HG02938 (cell line): ENCODE data around the gene HYAL1.
"Not testable (repeated sequence)": the region's sequence is repeated elsewhere in the genome, so short reads cannot be mapped to it uniquely, and the experiment has no call there.

Experiments used
- ATAC-seq: cut with Tn5 transposase; IDR thresholded peaks from one replicate; pipeline ENCODE4 v1.9.1; 2021; ENCODE audit warnings: mild to moderate bottlenecking, moderate library complexity; ENCODE audit not compliant: unreplicated experiment

The HYAL1 gene

DNA sequence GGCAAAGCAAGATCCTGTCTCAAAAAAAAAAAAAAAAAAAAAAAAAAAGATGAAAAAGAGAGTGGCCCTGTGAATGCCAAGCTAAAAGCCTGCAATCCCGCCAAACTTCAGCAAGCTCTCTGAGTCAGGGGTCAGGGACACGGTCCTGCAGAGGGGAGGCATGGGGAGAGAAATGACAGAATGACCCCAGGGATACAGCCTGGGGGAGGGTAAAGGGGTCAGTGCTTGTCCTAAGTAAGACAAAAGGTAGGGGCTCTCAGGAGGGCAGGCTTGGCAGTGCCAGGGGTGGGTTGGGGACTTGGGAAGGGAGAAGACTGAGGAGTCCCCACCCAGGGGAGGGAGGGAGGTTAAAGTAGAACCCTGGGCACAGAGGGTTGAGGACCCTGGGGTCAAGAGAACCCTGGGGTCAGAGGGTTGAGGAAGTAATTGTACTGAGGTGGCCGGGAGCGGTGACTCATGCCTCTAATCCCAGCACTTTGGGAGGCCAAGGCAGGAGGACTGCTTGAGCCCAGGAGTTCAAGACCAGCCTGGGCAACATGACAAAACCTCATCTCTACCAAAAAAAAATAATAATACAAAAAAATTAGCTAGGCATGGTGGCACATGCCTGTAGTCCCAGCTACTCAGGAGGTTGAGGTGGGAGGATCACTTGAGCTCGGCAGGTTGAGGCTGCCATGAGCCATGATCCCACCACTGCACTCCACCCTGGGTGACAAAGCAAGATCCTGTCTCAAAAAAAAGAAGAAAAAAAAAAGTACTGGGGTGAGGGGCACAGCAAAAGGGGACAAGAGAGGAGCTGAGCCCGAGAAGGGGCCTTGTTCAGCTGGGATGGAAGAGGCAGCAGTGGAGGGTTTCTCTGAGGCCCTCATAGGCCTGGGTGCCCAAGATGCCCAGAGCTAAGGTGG, 39.6 kb downstream of the HYAL1 start:
- ATAC-seq, result no peak

- ATAC-seq, result no peak
Measured at GRCh38 chr3:50262778-50263177, 40.6 kb downstream of the HYAL1 start.

- ATAC-seq, result not testable (repeated sequence)
Measured at GRCh38 chr3:50262200-50262599, 41.2 kb downstream of the HYAL1 start.

GRCh38 chr3:50261505-50261904, 41.9 kb downstream of the HYAL1 start:
- no peak for ATAC-seq

- no peak for ATAC-seq
Measured at GRCh38 chr3:50260942-50261441, 42.4 kb downstream of the HYAL1 start.

- ATAC-seq, result peak; percentile 69
Measured at GRCh38 chr3:50260027-50260941, 43.1 kb downstream of the HYAL1 start.

DNA sequence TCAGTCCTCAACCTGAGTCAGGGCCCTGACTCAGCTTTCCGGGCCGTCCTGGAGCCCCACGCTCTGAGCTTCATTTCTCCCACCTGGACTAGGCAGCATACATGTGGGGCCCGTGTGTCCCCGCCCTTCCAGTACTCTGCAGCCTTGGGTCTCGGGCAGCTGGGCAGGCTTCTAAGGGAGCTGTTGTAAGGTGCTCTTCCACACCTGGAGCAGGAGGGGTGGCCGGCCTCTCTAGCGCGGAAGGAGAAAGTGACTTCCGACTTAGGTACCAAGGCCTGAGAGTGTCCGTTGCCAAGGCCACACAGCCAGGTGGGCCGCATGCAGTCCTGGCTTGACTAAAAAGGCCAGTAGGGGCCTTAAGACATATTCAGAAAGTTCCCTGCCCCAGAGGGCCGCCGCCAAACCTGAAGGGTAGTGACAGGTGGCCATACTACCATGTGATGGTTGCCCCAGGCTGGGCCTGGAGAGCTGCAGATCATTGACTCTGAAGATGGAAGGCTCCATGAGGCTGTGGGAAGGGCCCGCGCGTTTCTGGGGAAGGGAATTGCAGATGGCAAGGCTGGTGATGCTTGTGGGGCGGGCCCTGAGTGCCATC, 43.8 kb downstream of the HYAL1 start:
- peak; percentile 19 for ATAC-seq

GRCh38 chr3:50258979-50259378, 44.4 kb downstream of the HYAL1 start:
- no peak for ATAC-seq

DNA sequence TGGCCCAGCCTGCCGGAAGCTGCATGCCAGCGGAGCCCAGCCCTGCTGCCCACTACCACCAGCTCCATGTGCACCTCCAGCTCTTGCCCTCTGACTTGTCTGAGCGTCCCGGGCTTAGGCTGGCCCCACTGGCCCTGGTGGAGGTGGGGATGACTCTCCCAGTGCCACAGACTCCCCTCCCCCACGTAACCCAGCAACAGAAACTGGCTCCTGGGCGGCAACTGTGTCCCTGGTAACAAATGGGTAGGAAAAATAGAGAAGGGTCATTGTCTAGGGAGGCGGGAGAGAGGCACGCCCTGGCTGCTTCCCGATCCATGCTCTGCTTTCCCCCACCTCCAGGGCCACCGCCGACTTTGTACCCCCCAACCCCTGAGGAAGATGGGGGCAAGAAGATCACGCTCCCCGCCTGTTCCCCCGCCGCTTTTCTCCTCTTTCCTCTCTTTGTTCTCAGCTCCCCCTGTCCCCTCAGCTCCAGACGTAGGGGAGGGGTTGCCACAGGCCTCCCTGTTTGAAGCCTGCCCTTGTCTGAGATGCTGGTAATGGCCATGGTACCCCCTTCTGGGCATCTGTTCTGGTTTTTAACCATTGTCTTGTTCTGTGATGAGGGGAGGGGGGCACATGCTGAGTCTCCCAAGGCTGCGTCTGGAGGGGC, 45.2 kb downstream of the HYAL1 start:
- no peak for ATAC-seq

DNA sequence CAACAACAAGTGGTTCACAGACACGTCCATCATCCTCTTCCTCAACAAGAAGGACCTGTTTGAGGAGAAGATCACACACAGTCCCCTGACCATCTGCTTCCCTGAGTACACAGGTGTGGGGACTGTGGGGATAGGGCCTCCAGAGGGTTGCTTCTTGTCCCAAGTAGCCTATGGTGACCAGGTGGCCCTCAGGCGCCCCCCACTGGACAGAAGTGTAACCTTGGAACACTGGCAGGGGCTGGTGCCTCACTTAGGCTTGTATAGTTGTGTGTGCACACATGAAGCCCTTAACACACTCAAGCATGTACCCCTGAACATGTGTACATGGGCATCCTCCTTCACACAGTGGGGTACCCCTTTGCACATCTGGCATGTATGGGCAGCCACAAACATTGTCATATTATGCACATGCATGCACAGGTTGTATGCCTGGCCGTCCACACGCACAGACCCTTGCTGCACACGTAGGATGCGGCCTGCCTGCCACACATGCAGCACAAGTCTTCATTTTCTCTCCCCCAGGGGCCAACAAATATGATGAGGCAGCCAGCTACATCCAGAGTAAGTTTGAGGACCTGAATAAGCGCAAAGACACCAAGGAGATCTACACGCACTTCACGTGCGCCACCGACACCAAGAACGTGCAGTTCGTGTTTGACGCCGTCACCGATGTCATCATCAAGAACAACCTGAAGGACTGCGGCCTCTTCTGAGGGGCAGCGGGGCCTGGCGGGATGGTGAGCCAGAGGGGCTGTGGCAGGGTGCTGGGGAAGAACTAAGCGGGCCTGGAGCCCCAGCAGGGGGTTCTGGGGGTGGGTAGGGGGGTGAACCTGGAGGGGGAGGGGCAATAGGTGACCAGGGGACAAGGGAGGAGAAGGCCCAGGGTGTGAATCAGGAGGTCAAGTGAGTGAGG, 46.1 kb downstream of the HYAL1 start:
- no peak for ATAC-seq

DNA sequence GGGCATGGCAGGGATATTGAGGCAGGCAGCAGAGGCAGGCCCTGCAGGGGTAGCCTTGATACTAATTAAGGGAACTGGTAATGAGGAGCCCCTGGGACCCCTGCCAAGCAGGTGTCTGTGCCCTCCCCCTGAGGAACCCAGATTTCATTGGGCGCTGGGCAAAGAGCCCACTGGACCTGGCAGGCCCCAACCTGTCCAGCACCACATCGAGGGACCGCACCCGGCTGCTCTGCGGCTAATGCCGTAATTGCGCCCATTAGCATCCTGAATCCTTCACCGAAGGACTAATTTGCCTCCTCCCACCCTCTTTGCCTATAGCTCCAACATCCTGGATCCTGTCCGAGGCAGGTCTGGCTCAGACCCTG, 48.1 kb downstream of the HYAL1 start:
- no peak for ATAC-seq

GRCh38 chr3:50254577-50255250, 48.7 kb downstream of the HYAL1 start:
- ATAC-seq, result no peak

GRCh38 chr3:50251220-50251619, 52.2 kb downstream of the HYAL1 start:
- ATAC-seq, result no peak

GRCh38 chr3:50250514-50250913, 52.9 kb downstream of the HYAL1 start:
- no peak for ATAC-seq
